ENCODE measurements around the gene ZNF549.

GRCh38 chr19:57511484-57511883 is 15.7 kb upstream of the ZNF549 start:
- TF ChIP-seq, protein P1, sequence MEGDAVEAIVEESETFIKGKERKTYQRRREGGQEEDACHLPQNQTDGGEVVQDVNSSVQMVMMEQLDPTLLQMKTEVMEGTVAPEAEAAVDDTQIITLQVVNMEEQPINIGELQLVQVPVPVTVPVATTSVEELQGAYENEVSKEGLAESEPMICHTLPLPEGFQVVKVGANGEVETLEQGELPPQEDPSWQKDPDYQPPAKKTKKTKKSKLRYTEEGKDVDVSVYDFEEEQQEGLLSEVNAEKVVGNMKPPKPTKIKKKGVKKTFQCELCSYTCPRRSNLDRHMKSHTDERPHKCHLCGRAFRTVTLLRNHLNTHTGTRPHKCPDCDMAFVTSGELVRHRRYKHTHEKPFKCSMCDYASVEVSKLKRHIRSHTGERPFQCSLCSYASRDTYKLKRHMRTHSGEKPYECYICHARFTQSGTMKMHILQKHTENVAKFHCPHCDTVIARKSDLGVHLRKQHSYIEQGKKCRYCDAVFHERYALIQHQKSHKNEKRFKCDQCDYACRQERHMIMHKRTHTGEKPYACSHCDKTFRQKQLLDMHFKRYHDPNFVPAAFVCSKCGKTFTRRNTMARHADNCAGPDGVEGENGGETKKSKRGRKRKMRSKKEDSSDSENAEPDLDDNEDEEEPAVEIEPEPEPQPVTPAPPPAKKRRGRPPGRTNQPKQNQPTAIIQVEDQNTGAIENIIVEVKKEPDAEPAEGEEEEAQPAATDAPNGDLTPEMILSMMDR (IDR thresholded peaks at IDR 0.05): no peak
- no peak for TF ChIP-seq POLR2A (IDR thresholded peaks at IDR 0.05)

All from heart left ventricle (tissue), 13 donors.